Activated CD4-positive, alpha-beta T cell treated with anti-CD3 and anti-CD28 coated beads, Interleukin-2, Interleukin-4, amounts not matched to agents 100 ng/mL and 50 ng/mL, durations not matched to agents 16 hours and 8 hours (primary cell): ENCODE measurements around the gene KRTAP22-2.

Experiments
- DNase-seq: peaks from one replicate; pipeline ENCODE4 v3.0.0-alpha.2; 2020; ENCODE audit warnings: low spot score

KRTAP22-2 gene

GRCh38 chr21:30590297-30590696, at the start of gene KRTAP22-2:
TSS of gene KRTAP22-2 (minus strand) at chr21:30590397.
- DNase-seq, result no peak

GRCh38 chr21:30638686-30639085, 48.5 kb upstream of the KRTAP22-2 start:
- no peak for DNase-seq

GRCh38 chr21:30634906-30635305, 44.7 kb upstream of the KRTAP22-2 start, which contains the start of gene KRTAP20-2:
TSS of gene KRTAP20-2 (plus strand) at chr21:30635206. CDS start at chr21:30635264, 58 bp downstream.
- no peak for DNase-seq

GRCh38 chr21:30629200-30629599, 39.0 kb upstream of the KRTAP22-2 start:
- DNase-seq, result no peak

- no peak for DNase-seq
Measured at GRCh38 chr21:30628109-30628508, 37.9 kb upstream of the KRTAP22-2 start.

- DNase-seq, result no peak
Measured at GRCh38 chr21:30625449-30626165, 35.4 kb upstream of the KRTAP22-2 start.

- no peak for DNase-seq
Measured at GRCh38 chr21:30623362-30623761, 33.2 kb upstream of the KRTAP22-2 start.

- DNase-seq, result no peak
Measured at GRCh38 chr21:30620522-30620921, 30.3 kb upstream of the KRTAP22-2 start, which contains the start of gene KRTAP20-4. TSS of gene KRTAP20-4 (plus strand) at chr21:30620627.

GRCh38 chr21:30620080-30620479, 29.9 kb upstream of the KRTAP22-2 start:
- no peak for DNase-seq

GRCh38 chr21:30616125-30616524, 25.9 kb upstream of the KRTAP22-2 start, which contains the start of gene KRTAP20-1:
TSS of gene KRTAP20-1 (plus strand) at chr21:30616425. CDS start at chr21:30616455, 30 bp downstream.
- DNase-seq, result no peak

GRCh38 chr21:30615199-30615598, 25.0 kb upstream of the KRTAP22-2 start:
- DNase-seq, result no peak

- DNase-seq, result peak; percentile 1
Measured at GRCh38 chr21:30613836-30614235, 23.6 kb upstream of the KRTAP22-2 start, which contains the start of gene KRTAP6-1. TSS of gene KRTAP6-1 (minus strand) at chr21:30613930. CDS start at chr21:30613904, 26 bp downstream.

- no peak for DNase-seq
Measured at GRCh38 chr21:30612132-30612531, 21.9 kb upstream of the KRTAP22-2 start.

- DNase-seq, result no peak
Measured at GRCh38 chr21:30605968-30606367, 15.8 kb upstream of the KRTAP22-2 start.

- no peak for DNase-seq
Measured at GRCh38 chr21:30600787-30601186, 10.6 kb upstream of the KRTAP22-2 start, which contains the start of gene KRTAP22-1. TSS of gene KRTAP22-1 (plus strand) at chr21:30601087.

- DNase-seq, result no peak
Measured at GRCh38 chr21:30598802-30599201, 8.6 kb upstream of the KRTAP22-2 start, which contains the start of gene KRTAP6-2. TSS of gene KRTAP6-2 (minus strand) at chr21:30598902. CDS start at chr21:30598874, 28 bp downstream.

GRCh38 chr21:30592140-30592539, 1.9 kb upstream of the KRTAP22-2 start, which contains the start of gene KRTAP6-3:
TSS of gene KRTAP6-3 (plus strand) at chr21:30592440. CDS start at chr21:30592446, 6 bp downstream.
- no peak for DNase-seq

- DNase-seq, result no peak
Measured at GRCh38 chr21:30582870-30583269, 7.3 kb downstream of the KRTAP22-2 start.

- DNase-seq, result no peak
Measured at GRCh38 chr21:30580132-30580531, 10.1 kb downstream of the KRTAP22-2 start.

- no peak for DNase-seq
Measured at GRCh38 chr21:30579346-30579745, 10.9 kb downstream of the KRTAP22-2 start.

- DNase-seq, result no peak
Measured at GRCh38 chr21:30577766-30578165, 12.4 kb downstream of the KRTAP22-2 start.

GRCh38 chr21:30567617-30568016, 22.6 kb downstream of the KRTAP22-2 start:
- no peak for DNase-seq

GRCh38 chr21:30563630-30564029, 26.6 kb downstream of the KRTAP22-2 start:
- no peak for DNase-seq
